B cell (primary cell): ENCODE data around the gene PTPRN2. TPM values are rescaled to one million over a fixed set of nuclear protein-coding genes. Genes with fewer than 3 reads are reported as not detected.

Experiments used
- ATAC-seq: fragments of 200-7000 bp; cut with Tn5 transposase; one replicate; pipeline ENCODE4 v1.10.0; 2021; ENCODE audit warnings: low read depth, mild to moderate bottlenecking, moderate number of reproducible peaks, moderate library complexity
- CTCF ChIA-PET: fragments of 350-600 bp; sonication (Branson Sonifier 250); formaldehyde crosslinking; loops from one replicate; lab custom pipeline; 2021; ENCODE audit warnings: antibody characterized with exemption, inconsistent platforms; lab: Charles Lee
- POLR2A ChIA-PET: fragments of 350-600 bp; sonication (Branson Sonifier 250); formaldehyde crosslinking; loops from one replicate; lab custom pipeline; 2021; ENCODE audit warnings: antibody characterized with exemption; lab: Charles Lee
- DNase-seq: peaks from one replicate; pipeline ENCODE4 v3.0.0; 2013
- H2AFZ ChIP-seq: 2 replicates; pipeline ENCODE4 v1.6.1; 2012; ENCODE audit warnings: mild to moderate bottlenecking, low read depth, low read length; ENCODE audit not compliant: insufficient read depth, poor library complexity, severe bottlenecking
- H3K27ac ChIP-seq, 2 donors: 1 replicate in 1 of 2; 2 replicates in 1 of 2; pipeline ENCODE4 v1.5.1; 2012 to 2013; ENCODE audit warnings: low read length in 2 of 2, mild to moderate bottlenecking in 2 of 2, moderate library complexity in 1 of 2
- H3K27me3 ChIP-seq, 4 experiments: fragments of 200-600 bp in 1 of 4; sonication (generic) in 1 of 4; replicated peaks in 1 of 4; 1 replicate in 2 of 4; 2 replicates in 2 of 4; pipeline versions ENCODE4 v1.6.1 to v1.7.0; 2013 to 2016; ENCODE audit warnings: low read length in 3 of 4, mild to moderate bottlenecking in 2 of 4, mixed read lengths in 1 of 4, moderate library complexity in 1 of 4; ENCODE audit not compliant: insufficient read depth in 4 of 4, control insufficient read depth in 3 of 4; ENCODE audit errors: control extremely low read depth in 1 of 4
- H3K36me3 ChIP-seq, 2 experiments: replicated peaks in 1 of 2; 1 replicate in 1 of 2; 2 replicates in 1 of 2; pipeline versions ENCODE4 v1.6.1 to v1.7.1; 2013; ENCODE audit warnings: low read length in 1 of 2; ENCODE audit not compliant: insufficient read depth in 2 of 2, control insufficient read depth in 1 of 2; ENCODE audit errors: control extremely low read depth in 1 of 2, extremely low read depth in 1 of 2
- H3K4me1 ChIP-seq, 2 donors: fragments of 200-600 bp in 1 of 2; sonication (generic) in 1 of 2; 1 replicate in 1 of 2; 2 replicates in 1 of 2; pipeline versions ENCODE4 v1.5.1 to v1.6.1; 2013 to 2017; ENCODE audit warnings: low read length in 2 of 2; ENCODE audit not compliant: control insufficient read depth in 2 of 2, insufficient read depth in 2 of 2
- H3K4me2 ChIP-seq: replicated peaks from 2 replicates; pipeline ENCODE3; 2012; ENCODE audit warnings: mild to moderate bottlenecking, low read depth, low read length; ENCODE audit not compliant: poor library complexity, severe bottlenecking
- H3K4me3 ChIP-seq, 5 experiments: fragments of 200-600 bp in 1 of 5; sonication (generic) in 1 of 5; 1 replicate in 3 of 5; 2 replicates in 2 of 5; pipeline versions ENCODE4 v1.5.1 to v1.7.0; 2011 to 2016; ENCODE audit warnings: low read length in 4 of 5, mild to moderate bottlenecking in 4 of 5, low read depth in 2 of 5, control low read depth in 1 of 5, moderate library complexity in 1 of 5; ENCODE audit not compliant: insufficient read depth in 1 of 5; ENCODE audit errors: control extremely low read depth in 1 of 5, extremely low read depth in 1 of 5
- H3K79me2 ChIP-seq: fragments of 200-600 bp; sonication (generic); one replicate; pipeline ENCODE4 v1.6.0; 2016; ENCODE audit warnings: low read length; ENCODE audit not compliant: control insufficient read depth, insufficient read depth
- H3K9ac ChIP-seq: fragments of 200-600 bp; sonication (generic); 2 replicates; pipeline ENCODE4 v1.6.1; 2017; ENCODE audit warnings: mild to moderate bottlenecking, low read length, moderate library complexity
- H3K9me3 ChIP-seq, 3 donors: one replicate each; pipeline versions ENCODE4 v1.6.1 to v1.7.1; 2013; ENCODE audit warnings: low read length in 2 of 3; ENCODE audit not compliant: control insufficient read depth in 2 of 3, insufficient read depth in 1 of 3; ENCODE audit errors: control extremely low read depth in 1 of 3
- H4K20me1 ChIP-seq: 2 replicates; pipeline ENCODE4 v1.6.0; 2012; ENCODE audit warnings: mild to moderate bottlenecking, low read length; ENCODE audit not compliant: insufficient read depth, control insufficient read depth, poor library complexity, severe bottlenecking
- H3K27ac Mint-ChIP-seq: one replicate; pipeline ENCODE4 v1.8.0; 2021; ENCODE audit warnings: mixed read lengths
- H3K27me3 Mint-ChIP-seq: one replicate; pipeline ENCODE4 v1.8.0; 2021; ENCODE audit warnings: mixed read lengths
- H3K4me1 Mint-ChIP-seq: one replicate; pipeline ENCODE4 v1.8.0; 2021; ENCODE audit warnings: mixed read lengths
- H3K4me3 Mint-ChIP-seq: one replicate; pipeline ENCODE4 v1.8.0; 2021; ENCODE audit warnings: mixed read lengths
- H3K9me3 Mint-ChIP-seq: one replicate; pipeline ENCODE4 v1.8.0; 2022; ENCODE audit warnings: mixed read lengths; ENCODE audit not compliant: insufficient read depth
- CTCF ChIP-seq: fragments of 200-600 bp; IDR thresholded peaks from one replicate; pipeline ENCODE4 v1.8.0; 2022; ENCODE audit warnings: antibody characterized with exemption, mild to moderate bottlenecking
- EZH2 ChIP-seq: IDR thresholded peaks from 2 replicates; pipeline ENCODE4 v1.6.1; 2012; ENCODE audit warnings: borderline replicate concordance, low read depth, mild to moderate bottlenecking, moderate library complexity, low read length; ENCODE audit not compliant: insufficient read depth, poor library complexity, severe bottlenecking
- WGBS: methylation state at CpG from one replicate; pipeline ENCODE4 v1.1.5; 2013; ENCODE audit warnings: missing lambda C conversion rate; ENCODE audit not compliant: insufficient coverage; 5-methylcytosine and 5-hydroxymethylcytosine counted together
- intact Hi-C: fragments of 100-400 bp; cut with micrococcal nuclease; formaldehyde crosslinking; loops from one replicate; pipeline ENCODE4 v1.10.0; 2022
- polyA plus RNA-seq: library from polyadenylated mRNA; depleted of rRNA; stranded (reverse); fragments of >200 nt; gene quantifications from 2 replicates; pipeline ENCODE4 v1.2.3, GENCODE V29; 2012
- total RNA-seq, 2 donors: library from RNA; stranded (reverse); fragments of 120-200 nt in 1 of 2; gene quantifications; 1 replicate in 1 of 2; 2 replicates in 1 of 2; pipeline versions ENCODE4 v1.2.3 to v1.2.4, GENCODE V29; 2013 to 2022

Gene PTPRN2
- total and polyA plus RNA-seq, 2 donors (not counting 1 experiment from before 2014, with no cell fraction given) = 2.0 to 5.0 TPM

GRCh38 chr7:157654350-157654749 is 933.3 kb downstream of the PTPRN2 start:
- POLR2A ChIA-PET = no interaction called here
- Histone ChIP-seq H3K4me1 (peaks cover 0 to 3% of the 10 kb centered on the region in 2 donors), H3K4me2 (no peak overlapping the region), H3K9ac (no peak overlapping the region), H2AFZ (no peak overlapping the region), H3K27me3 (no peaks in the 10 kb centered on the region), H3K36me3 (no peaks in the 10 kb centered on the region), H3K4me3 (no peak overlapping the region), H3K9me3 (peaks cover 0 to 18% (median 0%) of the 10 kb centered on the region in 3 donors), H3K79me2 (no peaks in the 10 kb centered on the region), H3K27ac (no peak overlapping the region), H4K20me1 (no peaks in the 10 kb centered on the region)
- Mint-ChIP-seq H3K4me3 (no peak overlapping the region), H3K27ac (no peak overlapping the region), H3K4me1 (peaks cover 2% of the 10 kb centered on the region), H3K9me3 (no peaks in the 10 kb centered on the region), H3K27me3 (no peaks in the 10 kb centered on the region)
- no peak for TF ChIP-seq CTCF
- no peak for TF ChIP-seq EZH2
- no peak for ATAC-seq
- intact Hi-C loops = no loop called here
- no peak for DNase-seq
- WGBS = 93% methylated on average over 13 of the region's 14 CpGs
- CTCF ChIA-PET = no interaction called here

- intact Hi-C loops = no loop called here
- H3K9me3 Mint-ChIP-seq = no peaks in the 10 kb centered on the region
- H3K27ac ChIP-seq = no peak overlapping the region
- no peak overlapping the region for H3K4me3 ChIP-seq
- H3K4me3 Mint-ChIP-seq = no peak overlapping the region
- no peaks in the 10 kb centered on the region for H3K27me3 Mint-ChIP-seq
- H3K4me2 ChIP-seq = no peak overlapping the region
- ATAC-seq = no peak
- H3K4me1 Mint-ChIP-seq = peaks cover 2% of the 10 kb centered on the region
- H3K9me3 ChIP-seq = peaks cover 0 to 18% (median 0%) of the 10 kb centered on the region in 3 donors
- no peaks in the 10 kb centered on the region for H4K20me1 ChIP-seq
- DNase-seq = no peak
- H3K4me1 ChIP-seq = peaks cover 0 to under 1% of the 10 kb centered on the region in 2 donors
- H3K36me3 ChIP-seq = no peaks in the 10 kb centered on the region
- 100% methylated on average over 1 of the region's 28 CpGs for WGBS
- H3K79me2 ChIP-seq = no peaks in the 10 kb centered on the region
- no peak overlapping the region for H3K9ac ChIP-seq
- TF ChIP-seq CTCF (no peak), EZH2 (no peak)
- H3K27me3 ChIP-seq = no peaks in the 10 kb centered on the region
- CTCF ChIA-PET = no interaction called here
- no peak overlapping the region for H3K27ac Mint-ChIP-seq
- no peak overlapping the region for H2AFZ ChIP-seq
- POLR2A ChIA-PET = no interaction called here
Observed at GRCh38 chr7:157653827-157654207, 933.8 kb downstream of the PTPRN2 start.
